ENCODE data around the gene UQCR10.

GRCh38 chr22:29729161-29729560 is 38.0 kb upstream of the UQCR10 start:
- TF ChIP-seq CTCF (IDR thresholded peaks at IDR 0.05) = no peak
- TF ChIP-seq POLR2A (IDR thresholded peaks at IDR 0.05) = no peak

All from heart left ventricle (tissue), 13 donors.